ENCODE measurements around the gene H2BK1.

H2BK1 gene

DNA sequence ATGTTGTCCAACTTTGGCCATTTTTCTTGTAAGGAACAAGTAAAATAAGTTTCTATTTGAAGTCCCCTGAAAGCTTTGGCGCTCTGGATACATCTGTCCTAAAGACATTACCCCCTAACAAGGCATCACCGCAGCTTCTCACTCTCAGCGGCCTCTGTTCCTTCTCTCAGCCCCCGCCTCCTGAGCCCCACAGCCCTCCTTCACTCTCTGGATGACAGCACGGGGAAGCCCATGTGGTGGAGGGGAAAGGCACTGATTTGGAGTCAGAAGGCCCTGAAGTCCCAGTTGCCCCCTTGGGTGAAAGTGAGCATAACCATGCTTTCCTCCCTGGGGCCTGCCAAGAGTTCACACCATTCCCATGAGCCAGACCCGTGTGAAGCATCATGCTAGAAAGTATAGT, 4.6 kb downstream of the H2BK1 start:
- DNase-seq (ENCODE audit: low read depth in 3 of 3, low spot score in 1 of 3), result no peak

GRCh38 chr7:151204383-151205032, 5.8 kb downstream of the H2BK1 start:
- DNase-seq (ENCODE audit: low read depth in 3 of 3, low spot score in 1 of 3), result no peak

DNA sequence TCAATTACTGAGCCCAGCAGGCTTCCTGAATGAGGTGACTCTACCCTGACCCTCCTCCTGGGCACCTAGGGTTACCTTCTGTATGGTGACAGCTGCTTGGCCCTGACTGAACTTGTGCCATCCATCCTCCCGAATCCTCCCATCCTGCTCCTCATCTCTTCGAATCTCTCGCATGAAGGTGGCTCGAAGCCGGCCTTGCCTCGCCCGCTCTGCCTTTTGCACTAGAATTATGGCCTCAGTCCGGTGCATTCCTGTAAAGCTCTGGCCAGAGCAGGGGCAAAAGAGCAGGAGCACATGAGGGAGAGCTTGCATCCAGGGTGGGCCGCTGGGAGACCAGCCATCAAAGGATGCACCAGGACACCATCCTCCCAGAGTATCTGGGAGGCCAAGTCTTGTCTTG, 7.5 kb downstream of the H2BK1 start:
- DNase-seq (ENCODE audit: low read depth in 3 of 3, low spot score in 1 of 3), result no peak

GRCh38 chr7:151201751-151202150, 8.5 kb downstream of the H2BK1 start:
- no peak for DNase-seq (ENCODE audit: low read depth in 3 of 3, low spot score in 1 of 3)

GRCh38 chr7:151201344-151201743, 8.9 kb downstream of the H2BK1 start:
- no peak for DNase-seq (ENCODE audit: low read depth in 3 of 3, low spot score in 1 of 3)

- no peak for DNase-seq (ENCODE audit: low read depth in 3 of 3, low spot score in 1 of 3)
Measured at GRCh38 chr7:151198945-151199848, 11.1 kb downstream of the H2BK1 start.

- no peak for DNase-seq (ENCODE audit: low read depth in 3 of 3, low spot score in 1 of 3)
Measured at GRCh38 chr7:151197932-151198331, 12.4 kb downstream of the H2BK1 start.

DNA sequence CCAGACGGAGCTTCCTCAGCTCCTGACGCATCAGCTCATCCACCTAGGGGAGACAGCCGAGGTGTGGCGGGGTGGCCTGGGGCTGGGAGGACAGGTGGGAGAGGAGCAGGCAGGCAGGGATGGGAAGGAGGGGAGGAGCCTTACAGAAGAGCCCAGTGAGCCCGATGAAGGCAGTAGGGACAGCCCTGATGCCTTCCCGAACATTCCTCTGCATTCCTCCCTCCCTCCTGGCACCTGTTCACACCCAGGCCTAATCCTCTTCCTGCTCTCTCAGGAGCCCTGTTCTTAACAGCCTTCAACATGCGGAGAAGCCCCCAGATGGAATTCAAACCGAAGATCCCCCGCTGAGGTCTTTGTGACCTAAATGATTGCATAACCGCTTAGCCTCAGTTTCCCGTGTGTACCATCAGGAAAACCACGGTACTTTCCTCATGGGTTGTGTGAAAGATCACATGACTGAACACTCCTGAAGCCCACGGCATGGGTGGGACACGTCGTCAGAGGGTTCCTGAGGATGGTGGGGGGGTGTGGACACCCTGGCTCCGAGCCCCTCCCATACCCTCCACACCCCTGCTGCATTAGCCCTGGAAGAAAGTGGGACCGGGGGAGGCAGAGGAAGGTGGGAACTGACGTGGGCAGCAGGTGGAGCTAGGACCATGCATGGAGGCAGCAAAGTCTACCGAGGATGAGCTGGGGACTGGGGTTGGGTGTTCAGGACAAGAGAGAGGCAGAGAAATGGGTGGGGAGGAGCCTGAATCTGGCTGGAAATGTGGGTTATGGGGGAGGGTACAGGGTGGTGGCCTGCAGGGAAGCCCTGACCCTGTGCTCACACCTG, 14.5 kb downstream of the H2BK1 start:
- DNase-seq (ENCODE audit: low read depth in 3 of 3, low spot score in 1 of 3), result no peak

DNA sequence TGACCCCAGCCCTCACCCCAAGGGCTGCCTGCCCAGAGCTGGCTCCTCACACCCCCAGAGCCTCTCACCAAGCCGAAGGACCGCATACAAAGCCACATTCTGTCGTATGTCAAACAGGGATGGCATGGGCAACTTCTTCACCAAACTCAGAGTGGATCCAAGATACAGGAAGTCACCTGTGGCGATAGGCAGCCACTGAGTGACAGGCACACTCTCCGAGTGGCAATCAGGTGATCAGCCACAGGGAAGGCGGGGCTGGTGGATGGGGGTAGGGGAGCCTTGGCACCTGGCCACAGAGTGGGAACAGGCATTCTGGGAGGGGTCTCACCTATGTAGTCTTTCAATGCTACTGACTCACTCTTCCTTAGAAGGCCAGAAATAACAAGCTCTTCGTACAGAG, 16.1 kb downstream of the H2BK1 start:
- no peak for DNase-seq (ENCODE audit: low read depth in 3 of 3, low spot score in 1 of 3)

- no peak for DNase-seq (ENCODE audit: low read depth in 3 of 3, low spot score in 1 of 3)
Measured at GRCh38 chr7:151193203-151193978, 16.9 kb downstream of the H2BK1 start.

GRCh38 chr7:151192002-151192539, 18.2 kb downstream of the H2BK1 start:
- DNase-seq (ENCODE audit: low read depth in 3 of 3, low spot score in 1 of 3), result no peak

GRCh38 chr7:151191544-151191943, 18.7 kb downstream of the H2BK1 start:
- no peak for DNase-seq (ENCODE audit: low read depth in 3 of 3, low spot score in 1 of 3)

- no peak for DNase-seq (ENCODE audit: low read depth in 3 of 3, low spot score in 1 of 3)
Measured at GRCh38 chr7:151189038-151189437, 21.2 kb downstream of the H2BK1 start.

- no peak for DNase-seq (ENCODE audit: low read depth in 3 of 3, low spot score in 1 of 3)
Measured at GRCh38 chr7:151188252-151188542, 22.1 kb downstream of the H2BK1 start.

DNA sequence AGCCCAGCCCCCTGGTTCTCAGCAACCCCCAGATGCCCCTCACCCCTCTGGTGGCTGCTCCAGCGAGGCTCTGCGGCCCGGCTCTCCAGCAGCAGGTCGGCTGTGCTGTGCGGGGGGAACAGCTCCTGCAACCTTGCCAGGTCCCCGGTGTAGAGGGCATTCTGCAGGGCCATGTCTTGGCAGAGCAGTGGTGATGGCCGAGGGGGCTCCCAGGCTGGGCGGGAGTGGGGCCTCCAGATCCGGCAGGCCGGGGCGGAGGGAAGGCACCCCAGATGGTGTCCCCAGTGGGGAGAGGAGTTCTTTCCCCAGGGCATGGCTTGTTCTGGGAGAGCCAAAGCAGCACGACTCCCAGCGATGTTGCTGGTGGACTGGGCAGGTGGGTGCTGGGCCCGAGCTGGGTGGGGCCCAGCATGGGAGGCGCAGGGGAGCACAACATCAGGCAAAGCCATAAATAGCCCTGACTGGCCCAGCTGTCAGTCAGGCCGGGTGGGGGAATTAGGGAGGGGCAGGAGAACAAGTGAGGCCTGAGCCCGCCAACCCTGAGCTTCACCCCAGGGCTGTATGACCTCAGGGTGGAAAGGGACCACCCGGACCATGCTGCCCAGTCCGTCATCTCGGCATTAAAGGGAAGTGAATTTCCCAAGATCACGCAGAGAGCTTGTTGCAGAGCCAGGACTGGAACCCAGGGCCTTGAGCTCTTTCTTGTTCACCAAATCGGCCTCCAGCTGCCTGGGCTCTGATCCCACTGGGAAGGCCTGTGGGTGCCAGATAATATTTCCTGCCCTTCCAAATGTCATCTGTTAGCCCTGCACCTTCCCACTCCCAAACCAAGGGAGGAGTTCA, 22.7 kb downstream of the H2BK1 start:
- DNase-seq (ENCODE audit: low read depth in 3 of 3, low spot score in 1 of 3), result no peak

DNA sequence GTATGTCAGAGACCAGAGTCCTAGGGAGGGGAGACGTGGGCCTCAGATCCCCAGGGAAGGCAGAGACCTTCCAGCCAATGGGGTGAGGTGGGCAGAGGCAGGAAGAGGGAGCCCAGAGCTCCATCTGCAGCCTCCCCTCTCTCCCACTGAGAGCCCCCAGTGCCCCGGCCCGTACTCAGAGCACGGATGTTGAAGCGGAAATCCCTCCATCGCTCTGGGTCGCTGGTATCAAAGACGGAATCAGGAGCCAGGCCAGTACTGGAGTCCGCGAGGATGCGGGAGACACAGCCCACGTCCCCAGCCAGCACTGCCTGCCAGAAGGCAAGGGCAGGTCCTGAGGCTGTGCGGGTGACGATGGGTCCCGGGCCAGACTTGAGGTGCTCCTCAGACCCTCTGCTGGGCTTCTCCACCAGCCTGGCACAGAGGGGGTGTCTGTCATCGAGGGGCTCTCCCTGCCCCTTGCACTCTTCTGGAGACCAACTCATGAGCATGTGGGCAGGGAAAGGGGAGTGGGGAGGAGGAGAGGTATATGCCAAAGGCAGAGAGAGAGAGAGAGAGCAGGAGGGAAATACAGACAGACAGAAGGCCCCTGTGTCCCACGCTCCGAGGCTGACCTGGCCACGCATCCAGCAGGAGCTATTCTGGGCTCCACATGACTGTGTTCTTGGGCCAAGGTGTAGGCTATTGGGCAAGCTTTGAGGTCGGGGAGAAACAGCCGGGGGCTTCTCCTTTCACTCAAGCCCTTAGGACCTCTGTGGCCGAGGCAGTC, 23.5 kb downstream of the H2BK1 start, which contains the start of gene ASB10:
Gene ASB10 (minus strand): TSS at position 611 of the 769 bp plus-strand sequence. CDS start 120 bp downstream, at position 491.
- no peak for DNase-seq (ENCODE audit: low read depth in 3 of 3, low spot score in 1 of 3)

GRCh38 chr7:151185762-151186639, 24.3 kb downstream of the H2BK1 start:
- DNase-seq (ENCODE audit: low read depth in 3 of 3, low spot score in 1 of 3), result no peak

- no peak for DNase-seq (ENCODE audit: low read depth in 3 of 3, low spot score in 1 of 3)
Measured at GRCh38 chr7:151181011-151181431, 29.3 kb downstream of the H2BK1 start.
